ENCODE measurements around the gene DRAP1. TPM values are rescaled to one million over a fixed set of nuclear protein-coding genes. Genes with fewer than 3 reads are reported as not detected.
A peak's percentile ranks its signal among the peaks of the same experiment; 100 is the strongest.

The DRAP1 gene, protein sequence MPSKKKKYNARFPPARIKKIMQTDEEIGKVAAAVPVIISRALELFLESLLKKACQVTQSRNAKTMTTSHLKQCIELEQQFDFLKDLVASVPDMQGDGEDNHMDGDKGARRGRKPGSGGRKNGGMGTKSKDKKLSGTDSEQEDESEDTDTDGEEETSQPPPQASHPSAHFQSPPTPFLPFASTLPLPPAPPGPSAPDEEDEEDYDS
- polyA plus RNA-seq (ENCODE audit: insufficient read length in 4 of 4) = 100 to 1,000 TPM in 1 of 4 donors, 10 to 100 TPM in 3; 73.8 to 106 (median 81.9) TPM

DNA sequence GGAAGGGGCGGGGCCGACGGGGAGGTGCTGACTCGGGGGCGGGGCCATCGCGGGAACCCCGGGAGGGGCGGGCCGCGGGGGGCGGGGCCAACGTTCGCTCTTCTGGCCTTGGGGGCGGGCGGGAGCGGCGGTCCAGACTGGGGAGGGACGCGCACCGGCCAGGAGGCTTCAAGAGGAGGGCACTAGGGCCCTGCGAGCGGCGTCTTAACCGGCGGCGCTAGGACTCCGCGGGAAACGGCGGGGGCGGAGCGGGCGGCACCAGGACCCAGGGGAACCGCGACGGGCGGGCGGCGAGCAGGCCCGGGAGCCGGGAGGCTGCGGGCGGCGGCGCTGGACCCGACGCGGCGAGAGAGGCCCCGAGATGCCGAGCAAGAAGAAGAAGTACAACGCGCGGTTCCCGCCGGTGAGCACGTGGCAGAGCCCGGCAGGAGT is at the start of gene DRAP1:
Gene DRAP1, plus strand, starts transcription at position 286 of the 432 bp plus-strand sequence. Its CDS starts 76 bp downstream, at position 362.
- DNase-seq (ENCODE audit: low read depth in 4 of 4, low spot score in 3 of 4) = peak; percentile 88 to 96 (median 94)

DNA sequence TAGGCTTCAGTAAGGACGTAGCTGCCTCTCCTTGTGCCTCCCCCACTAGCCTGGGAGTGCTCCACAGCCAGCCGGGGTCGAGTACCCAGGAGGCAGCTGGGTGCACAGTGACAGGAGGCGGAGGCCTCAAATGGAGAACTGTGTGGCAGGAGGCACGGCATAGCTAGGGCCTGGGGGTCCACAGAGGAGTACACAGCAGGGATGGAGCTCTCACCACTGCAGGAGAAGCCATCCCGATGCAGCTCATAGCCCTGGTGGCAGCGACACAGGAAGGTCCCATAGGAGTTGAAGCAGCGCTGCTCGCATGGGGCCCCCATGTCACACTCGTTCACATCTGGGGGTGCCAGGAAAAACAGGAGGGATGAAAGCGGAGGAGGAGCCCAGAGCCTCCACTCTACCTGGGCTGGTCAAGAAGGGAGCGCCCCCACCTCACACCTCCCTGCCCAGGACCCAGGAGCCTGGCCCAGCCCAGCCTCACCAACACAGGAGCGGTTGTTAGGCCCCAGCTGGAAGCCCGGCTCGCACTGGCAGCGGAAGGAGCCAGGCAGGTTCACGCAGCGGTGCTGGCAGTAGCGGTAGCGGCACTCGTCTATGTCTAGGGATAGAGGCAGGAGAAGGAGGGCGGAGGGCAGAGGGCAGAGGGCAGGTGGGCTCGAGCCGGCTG is 49.5 kb upstream of the DRAP1 start:
- no peak for DNase-seq (ENCODE audit: low read depth in 4 of 4, low spot score in 3 of 4)

DNA sequence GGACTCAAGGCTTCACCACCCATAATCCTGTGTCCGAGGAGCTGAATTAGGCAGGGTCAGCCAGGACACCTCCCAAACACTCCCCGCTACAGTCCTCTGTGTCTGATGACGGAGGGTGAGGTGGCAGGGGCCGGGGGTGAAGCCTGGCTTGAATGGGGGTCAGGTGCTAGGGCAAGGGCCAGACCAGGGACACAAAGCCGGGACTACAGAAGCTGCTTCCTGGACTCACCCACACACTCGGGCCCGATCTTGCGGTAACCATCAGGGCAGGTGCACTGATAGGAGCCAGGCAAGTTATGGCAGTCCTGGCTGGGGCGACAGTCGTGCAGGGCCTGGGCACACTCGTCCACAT is 48.9 kb upstream of the DRAP1 start:
- no peak for DNase-seq (ENCODE audit: low read depth in 4 of 4, low spot score in 3 of 4)

DNA sequence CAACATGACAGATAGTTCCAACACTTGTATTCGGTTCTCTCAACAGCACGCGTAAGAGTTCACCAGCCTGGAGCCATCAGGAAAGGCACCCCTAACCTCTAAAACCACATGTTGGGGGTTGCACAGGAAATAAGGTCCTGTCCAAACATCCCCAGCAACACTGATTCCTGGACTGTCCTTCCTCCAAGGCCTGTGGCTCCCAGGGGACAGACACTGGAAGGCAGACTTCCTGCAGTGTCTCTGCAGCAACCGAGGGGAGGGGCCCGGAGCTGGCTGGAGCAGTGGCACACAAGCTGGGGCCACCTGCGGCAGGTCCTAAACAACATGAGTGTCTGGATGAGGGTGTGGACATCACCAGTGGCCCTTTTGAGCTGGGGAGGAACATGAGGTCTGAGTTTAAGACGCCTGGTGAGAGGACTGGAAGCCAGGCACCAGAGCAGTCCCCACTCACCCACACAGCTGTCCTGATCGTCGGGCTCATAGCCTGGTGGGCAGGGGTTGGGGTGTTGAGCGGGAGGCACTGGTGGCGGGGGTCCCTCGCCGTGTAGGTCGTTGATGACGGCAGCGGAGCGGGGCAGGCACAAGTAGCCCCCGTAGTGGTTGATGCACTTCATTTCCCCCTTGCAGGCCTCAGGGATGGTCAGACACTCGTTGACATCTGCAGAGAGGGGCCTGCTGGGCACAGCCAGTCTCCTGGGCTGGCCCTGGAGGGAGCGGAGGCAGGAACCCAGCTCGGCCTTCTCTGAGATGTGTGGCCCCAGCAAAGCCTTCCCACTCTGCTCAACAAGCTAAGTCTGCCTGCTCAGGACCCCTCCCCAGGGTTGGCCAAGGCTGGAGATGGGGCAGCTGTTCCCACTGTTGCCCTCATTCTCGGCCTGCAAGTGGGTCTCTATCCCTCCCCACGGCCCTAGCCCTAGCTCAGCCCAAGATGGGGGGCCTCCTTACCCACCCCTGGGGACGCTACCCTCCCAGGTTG is 48.2 kb upstream of the DRAP1 start:
- no peak for DNase-seq (ENCODE audit: low read depth in 4 of 4, low spot score in 3 of 4)

DNA sequence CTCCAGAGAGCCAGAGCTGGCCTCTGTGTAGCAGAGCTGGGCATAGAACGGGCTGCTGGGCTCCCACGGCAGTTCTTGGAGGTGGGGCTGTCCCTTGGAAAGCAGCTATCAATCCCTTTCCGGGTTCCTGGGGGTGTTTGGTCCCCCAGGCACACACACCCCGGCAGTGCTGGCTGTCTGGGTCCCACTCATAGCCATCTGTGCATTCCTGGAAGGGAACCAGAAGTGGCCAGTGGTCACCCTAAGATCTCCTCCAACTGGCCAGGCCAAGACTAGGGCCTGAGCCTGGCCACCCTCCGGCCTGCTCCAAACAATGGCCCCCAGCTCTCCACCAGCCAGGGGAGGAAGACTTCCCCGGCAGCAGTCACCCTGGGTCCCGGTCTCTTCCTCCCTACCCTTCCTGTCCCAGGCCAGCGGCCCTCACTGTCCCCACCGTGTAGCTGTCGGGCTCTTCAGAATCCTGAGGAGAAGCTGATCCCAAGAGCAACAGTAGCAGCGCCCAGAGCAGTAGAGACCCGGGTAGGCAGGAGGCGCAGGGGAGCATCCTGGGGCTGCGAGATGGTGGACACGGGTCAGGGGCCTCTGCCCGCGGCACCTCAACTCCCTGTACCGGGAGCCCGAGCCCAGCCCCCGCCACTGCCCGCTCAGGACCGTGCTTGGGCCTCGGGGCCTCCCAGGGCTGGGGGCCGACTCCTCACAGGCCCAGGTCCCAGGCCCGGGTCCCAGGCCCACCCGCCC is 47.2 kb upstream of the DRAP1 start:
- no peak for DNase-seq (ENCODE audit: low read depth in 4 of 4, low spot score in 3 of 4)

DNA sequence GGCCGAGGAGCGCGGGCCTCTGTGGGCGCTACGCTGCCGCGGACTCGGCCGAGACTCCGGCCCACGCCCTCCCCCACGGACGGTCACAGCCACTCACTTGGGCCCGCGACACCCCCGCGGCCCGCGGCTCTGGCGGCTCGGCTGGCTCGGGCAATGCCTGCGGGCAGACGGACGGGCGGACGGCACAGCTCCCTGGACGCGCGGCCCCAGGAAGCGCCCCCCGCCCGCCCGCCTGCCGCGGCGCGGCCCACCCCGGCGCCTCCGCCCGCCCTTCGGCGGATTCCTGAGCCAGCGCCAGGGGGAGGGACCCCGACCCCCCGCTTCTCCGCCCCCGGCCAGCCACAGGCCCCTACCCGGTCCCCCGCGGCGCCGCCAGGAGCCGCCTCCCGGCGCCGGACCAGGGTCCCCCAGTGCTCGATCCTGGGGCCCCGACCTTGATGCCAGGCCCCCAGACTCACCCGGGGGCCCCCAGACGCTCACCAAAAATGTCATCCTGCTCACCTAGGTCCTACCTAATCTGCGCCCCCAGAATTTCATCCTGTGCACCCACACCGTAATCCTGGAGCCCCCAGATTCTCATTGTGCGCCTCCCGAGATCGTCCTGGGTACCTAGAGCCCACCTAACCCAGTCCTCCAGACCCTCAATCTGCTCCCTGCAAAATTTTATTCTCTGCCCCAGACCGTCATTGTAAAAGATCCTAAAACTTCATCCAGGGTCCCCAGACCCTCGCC is 46.5 kb upstream of the DRAP1 start, which contains the start of gene EFEMP2:
Gene EFEMP2, minus strand, starts transcription at position 215 of the 732 bp plus-strand sequence. CDS start 446 bp downstream, outside the sequence.
- no peak for DNase-seq (ENCODE audit: low read depth in 4 of 4, low spot score in 3 of 4)

DNA sequence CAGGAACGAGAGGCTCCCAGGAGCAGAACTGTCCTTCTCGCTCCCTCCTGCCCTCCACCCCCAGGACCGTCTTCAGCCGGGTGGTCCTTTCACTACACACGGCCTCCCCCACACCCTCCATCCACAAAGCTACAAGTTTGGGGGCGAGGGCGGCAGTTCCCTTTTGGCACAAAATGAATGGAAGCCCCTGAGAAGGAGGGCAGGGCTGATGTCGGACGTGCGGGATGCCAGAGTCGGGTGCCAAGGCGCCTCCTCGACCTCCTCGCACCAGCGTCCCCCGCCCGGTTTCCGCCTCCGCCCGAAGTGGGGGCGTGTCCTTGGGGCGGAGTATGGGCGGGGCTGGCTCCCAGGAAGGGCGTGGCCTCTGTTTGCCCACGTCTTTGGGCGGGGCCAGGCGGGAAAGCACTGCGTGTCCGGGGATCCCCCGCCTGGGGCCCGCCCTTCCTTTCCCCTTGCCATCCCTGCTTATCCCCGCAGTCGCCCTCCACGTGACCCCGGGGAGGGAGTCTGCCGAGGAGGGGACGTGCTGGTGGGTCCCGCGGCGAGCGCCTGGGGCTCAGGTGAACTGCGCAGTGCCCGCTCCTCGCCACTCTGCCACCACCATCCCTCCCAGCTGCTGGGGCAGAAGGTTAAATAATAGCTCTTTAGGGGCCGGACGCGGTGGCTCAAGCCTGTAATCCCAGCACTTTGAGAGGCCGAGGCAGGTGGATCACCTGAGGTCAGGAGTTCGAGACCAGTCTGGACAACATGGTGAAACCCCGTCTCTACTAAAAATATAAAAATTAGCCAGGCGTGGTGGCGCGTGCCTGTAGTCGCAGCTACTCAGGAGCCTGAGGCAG is 45.7 kb upstream of the DRAP1 start:
- peak in 3 of 4 donors; percentile 79 to 86 (median 80) for DNase-seq (ENCODE audit: low read depth in 4 of 4, low spot score in 3 of 4)

DNA sequence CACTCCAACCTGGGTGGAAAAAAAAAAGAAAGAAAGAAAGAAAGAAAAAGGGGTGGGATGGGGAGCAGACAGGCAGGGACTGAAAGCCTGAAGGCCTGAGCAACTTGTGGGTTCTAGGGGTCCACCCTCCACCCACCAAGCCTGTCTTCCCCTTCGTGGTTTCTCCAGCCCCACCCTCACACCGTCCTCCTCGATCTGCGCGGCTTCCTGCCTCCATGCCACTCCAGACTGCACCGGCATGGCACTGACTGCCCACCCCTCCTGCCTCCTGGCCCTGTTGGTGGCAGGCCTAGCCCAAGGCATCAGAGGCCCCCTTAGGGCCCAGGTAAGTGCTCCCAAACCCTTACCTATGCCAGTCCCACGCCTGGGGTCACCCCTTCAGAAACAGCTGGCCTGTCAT is 39.6 kb upstream of the DRAP1 start, which contains the start of gene CTSW:
Gene CTSW, plus strand, starts transcription at position 221 of the 400 bp plus-strand sequence. Its CDS starts 18 bp downstream, at position 239.
- no peak for DNase-seq (ENCODE audit: low read depth in 4 of 4, low spot score in 3 of 4)

DNA sequence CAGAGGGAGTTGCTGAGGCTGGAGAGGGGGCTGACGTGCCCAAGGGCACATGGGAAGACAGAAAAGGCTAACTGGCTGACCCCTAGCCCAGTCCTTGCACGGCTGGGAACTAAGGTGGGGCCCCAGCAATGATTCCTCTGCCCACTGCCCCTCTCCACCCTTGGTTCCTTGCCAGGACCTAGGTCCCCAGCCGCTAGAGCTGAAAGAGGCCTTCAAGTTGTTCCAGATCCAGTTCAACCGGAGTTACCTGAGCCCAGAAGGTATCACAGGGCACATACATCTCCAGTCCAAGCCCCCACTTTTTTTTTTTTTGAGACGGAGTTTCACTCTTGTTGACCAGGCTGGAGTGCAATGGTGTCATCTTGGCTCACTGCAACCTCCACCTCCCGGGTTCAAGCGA is 39.2 kb upstream of the DRAP1 start:
- no peak for DNase-seq (ENCODE audit: low read depth in 4 of 4, low spot score in 3 of 4)

DNA sequence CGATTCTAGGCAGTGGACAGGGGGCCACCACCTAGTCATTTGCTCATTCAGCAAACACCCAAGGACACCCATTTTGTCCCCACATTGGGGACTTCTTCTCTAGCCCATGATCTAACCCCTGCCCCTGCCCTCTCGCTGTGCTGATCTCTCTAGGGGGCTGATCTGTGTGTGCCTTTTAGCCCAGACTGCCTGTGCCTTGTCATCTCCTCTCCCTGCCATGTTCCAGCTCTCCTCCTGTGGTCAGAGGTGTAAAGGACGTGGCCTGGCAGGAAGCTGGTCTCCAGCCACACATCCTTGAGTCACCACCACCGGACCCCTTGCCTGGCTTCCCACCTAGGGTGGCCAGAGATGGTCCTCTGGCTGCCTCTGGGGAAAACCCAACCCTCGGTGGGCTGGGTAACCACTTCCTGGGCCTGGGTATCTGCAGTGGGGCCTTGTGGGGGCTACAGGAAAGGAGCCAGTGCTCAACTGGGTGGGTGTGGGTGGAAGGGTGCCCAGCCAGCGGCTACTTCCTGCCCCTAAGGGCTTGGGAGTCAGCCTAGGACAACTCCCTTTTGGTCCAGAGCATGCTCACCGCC is 38.3 kb upstream of the DRAP1 start:
- DNase-seq (ENCODE audit: low read depth in 4 of 4, low spot score in 3 of 4) = no peak

DNA sequence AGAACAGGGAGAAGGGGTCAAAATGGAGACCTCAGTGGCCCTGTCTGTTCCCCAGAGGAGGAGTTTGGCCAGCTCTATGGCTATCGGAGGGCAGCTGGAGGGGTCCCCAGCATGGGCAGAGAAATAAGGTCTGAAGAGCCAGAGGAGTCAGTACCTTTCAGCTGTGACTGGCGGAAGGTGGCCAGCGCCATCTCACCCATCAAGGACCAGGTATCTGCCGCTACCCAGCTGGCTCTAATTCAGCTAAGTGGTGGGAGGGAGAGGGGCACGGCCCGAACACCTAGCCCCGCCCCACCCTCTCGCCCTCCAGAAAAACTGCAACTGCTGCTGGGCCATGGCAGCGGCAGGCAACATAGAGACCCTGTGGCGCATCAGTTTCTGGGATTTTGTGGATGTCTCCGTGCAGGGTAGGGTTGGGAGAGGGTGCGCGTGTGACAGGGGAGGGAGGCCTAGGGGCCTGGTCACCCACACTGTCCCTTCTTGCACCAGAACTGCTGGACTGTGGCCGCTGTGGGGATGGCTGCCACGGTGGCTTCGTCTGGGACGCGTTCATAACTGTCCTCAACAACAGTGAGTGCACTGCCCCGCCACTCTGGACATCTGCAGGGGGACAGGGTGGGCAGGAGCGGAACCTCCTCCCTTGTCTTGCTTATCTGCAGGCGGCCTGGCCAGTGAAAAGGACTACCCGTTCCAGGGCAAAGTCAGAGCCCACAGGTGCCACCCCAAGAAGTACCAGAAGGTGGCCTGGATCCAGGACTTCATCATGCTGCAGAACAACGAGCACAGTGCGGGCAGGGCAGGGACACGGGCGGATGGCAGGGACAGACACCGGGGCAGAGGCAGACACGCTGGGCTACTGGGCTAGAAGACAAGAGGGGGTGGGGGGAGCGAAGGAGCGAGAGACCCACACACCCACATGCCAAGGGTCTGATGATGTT is 36.8 kb upstream of the DRAP1 start:
- DNase-seq (ENCODE audit: low read depth in 4 of 4, low spot score in 3 of 4) = no peak

DNA sequence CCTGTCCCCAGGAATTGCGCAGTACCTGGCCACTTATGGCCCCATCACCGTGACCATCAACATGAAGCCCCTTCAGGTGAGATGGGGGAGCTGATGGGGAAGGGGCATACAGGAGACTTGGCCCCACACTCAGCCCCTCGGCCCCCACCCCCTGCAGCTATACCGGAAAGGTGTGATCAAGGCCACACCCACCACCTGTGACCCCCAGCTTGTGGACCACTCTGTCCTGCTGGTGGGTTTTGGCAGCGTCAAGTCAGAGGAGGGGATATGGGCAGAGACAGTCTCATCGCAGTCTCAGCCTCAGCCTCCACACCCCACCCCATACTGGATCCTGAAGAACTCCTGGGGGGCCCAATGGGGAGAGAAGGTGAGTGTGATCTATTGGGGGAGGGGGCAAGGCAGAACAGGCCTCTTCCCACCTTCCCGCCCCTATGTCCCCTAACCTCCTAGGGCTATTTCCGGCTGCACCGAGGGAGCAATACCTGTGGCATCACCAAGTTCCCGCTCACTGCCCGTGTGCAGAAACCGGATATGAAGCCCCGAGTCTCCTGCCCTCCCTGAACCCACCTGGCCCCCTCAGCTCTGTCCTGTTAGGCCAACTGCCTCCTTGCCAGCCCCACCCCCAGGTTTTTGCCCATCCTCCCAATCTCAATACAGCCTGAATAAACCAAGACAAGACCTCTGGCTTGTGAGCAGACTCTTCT is 36.0 kb upstream of the DRAP1 start:
- no peak for DNase-seq (ENCODE audit: low read depth in 4 of 4, low spot score in 3 of 4)

DNA sequence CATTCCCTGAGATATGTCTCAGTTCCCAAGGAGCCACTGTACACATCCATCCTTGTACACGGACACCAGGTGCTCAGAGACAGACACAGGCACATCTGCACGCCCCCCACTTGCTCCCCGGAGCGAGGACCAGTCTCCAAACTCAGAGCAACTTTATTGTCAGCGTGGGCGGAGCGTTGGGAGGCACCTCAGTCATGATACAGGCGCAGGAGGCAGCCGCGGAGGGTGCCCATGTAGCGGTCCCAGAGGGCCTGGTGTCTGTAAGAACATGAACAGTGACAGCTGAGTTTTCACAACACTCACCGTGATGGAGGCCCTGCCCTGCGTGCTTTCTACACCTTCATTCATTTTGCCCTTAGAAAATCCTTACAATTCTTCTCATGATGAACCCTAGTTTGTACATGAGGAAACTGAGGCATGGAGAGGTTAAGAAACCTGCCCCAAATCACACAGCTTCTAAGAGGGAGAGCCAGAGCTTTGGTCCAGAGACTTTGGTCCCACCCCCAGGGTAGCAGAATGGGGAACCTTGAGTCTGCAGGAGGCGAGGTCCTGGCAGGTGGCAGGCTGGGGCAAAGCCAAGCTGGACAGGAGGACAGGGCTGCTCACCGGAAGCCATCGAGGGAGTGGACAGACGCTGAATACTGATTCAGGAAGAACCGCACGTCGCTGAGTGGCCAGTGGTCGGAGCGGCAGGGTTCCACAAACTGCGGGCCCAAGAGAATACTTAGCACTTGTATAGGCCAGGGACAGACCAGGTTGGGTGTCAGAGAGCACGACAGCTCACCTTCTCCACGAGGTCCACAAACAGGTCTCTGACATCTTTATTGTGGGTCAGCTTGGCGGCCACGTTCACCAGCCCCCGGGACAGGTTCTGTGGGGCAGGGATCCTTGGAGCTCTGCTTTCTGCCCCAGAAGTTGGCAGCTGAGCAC is 35.2 kb upstream of the DRAP1 start:
- DNase-seq (ENCODE audit: low read depth in 4 of 4, low spot score in 3 of 4) = no peak

DNA sequence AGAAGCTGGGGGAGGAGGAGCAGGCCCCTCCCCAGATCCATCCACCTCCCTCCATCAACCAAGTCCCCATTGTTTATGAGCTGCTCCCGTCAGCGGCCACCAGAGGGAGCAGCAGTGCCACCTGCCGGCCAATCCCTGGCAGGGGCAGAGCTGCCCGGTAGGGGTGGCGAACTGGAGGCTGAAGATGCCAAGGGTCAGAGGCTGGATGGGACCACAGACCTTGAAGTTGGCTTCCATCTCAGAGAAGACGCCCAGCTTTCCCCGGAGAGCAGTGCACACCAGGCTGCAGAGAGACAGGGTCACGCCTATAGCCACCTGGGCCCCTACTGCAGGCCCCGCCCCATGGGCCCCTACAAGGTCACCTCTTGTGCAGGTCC is 34.5 kb upstream of the DRAP1 start:
- no peak for DNase-seq (ENCODE audit: low read depth in 4 of 4, low spot score in 3 of 4)

DNA sequence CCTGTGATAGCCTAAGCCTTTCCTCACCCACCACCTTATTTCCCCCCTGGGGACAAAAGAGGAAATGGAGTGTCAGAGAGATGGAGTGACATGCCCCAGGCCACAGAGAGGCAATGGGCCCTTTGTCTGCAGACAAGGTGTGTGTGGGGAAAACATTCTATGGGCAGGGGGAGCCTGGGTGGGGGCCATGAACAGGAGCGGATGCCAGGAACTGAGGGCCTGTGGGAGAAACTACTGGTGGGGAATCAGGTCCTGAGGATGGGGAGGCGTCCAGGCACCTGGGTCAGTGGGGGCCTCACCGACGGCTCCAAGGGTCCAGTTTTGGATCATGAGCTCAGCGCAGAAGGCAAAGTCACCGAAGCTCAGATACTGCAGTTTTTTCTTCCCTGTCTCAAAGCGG is 34.0 kb upstream of the DRAP1 start:
- no peak for DNase-seq (ENCODE audit: low read depth in 4 of 4, low spot score in 3 of 4)
